MM.1S (cell line): ENCODE data around the gene HS3ST4.

Experiments used
- EZH2 ChIP-seq: fragments of 300-600 bp; sonication (generic); optimal IDR thresholded peaks from 2 replicates; pipeline ENCODE3; 2017; ENCODE audit warnings: low read depth, mild to moderate bottlenecking, antibody characterized with exemption, low read length, mixed read lengths
- EZH2phosphoT487 ChIP-seq: fragments of 300-600 bp; sonication (generic); IDR thresholded peaks from 2 replicates; pipeline ENCODE4 v1.6.1; 2018; ENCODE audit warnings: antibody characterized with exemption, low read length
- TF ChIP-seq, protein P1 (sequence below): fragments of 300-600 bp; sonication (generic); IDR thresholded peaks from 2 replicates; pipeline ENCODE4 v1.5.1; 2016; ENCODE audit warnings: antibody characterized with exemption, low read length, mixed read lengths

DNA sequence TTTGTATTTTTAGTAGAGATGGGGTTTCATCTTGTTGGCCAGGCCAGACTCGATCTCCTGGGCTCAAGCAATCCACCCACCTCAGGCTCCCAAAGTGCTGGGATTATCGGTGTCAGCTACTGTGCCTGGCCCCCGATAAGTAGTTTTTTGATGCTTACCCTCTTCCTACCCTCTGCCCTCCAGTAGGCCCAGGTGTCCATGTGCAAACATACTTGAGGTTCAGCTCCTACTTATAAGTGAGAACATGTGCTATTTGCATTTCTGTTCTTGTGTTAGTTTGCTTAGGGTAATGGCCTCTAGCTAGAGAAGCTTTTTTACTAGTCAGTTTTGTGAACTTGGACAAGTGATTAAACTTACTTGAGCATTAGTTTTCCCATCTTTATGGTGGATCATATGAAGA, 136.8 kb downstream of the HS3ST4 start:
- TF ChIP-seq, protein P1, sequence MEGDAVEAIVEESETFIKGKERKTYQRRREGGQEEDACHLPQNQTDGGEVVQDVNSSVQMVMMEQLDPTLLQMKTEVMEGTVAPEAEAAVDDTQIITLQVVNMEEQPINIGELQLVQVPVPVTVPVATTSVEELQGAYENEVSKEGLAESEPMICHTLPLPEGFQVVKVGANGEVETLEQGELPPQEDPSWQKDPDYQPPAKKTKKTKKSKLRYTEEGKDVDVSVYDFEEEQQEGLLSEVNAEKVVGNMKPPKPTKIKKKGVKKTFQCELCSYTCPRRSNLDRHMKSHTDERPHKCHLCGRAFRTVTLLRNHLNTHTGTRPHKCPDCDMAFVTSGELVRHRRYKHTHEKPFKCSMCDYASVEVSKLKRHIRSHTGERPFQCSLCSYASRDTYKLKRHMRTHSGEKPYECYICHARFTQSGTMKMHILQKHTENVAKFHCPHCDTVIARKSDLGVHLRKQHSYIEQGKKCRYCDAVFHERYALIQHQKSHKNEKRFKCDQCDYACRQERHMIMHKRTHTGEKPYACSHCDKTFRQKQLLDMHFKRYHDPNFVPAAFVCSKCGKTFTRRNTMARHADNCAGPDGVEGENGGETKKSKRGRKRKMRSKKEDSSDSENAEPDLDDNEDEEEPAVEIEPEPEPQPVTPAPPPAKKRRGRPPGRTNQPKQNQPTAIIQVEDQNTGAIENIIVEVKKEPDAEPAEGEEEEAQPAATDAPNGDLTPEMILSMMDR = no peak
- TF ChIP-seq EZH2phosphoT487 = no peak
- TF ChIP-seq EZH2 = no peak
